Activated naive CD8-positive, alpha-beta T cell treated with anti-CD3 and anti-CD28 coated beads for 36 hours (primary cell): ENCODE measurements around the gene PARK7. TPM values are rescaled to one million over a fixed set of nuclear protein-coding genes. Genes with fewer than 3 reads are reported as not detected.

ENCODE experiments used
- DNase-seq: peaks from one replicate; pipeline ENCODE4 v3.0.0; 2021
- H3K27ac Mint-ChIP-seq: one replicate; pipeline ENCODE4 v1.8.0; 2022; ENCODE audit warnings: mild to moderate bottlenecking, moderate library complexity, mixed read lengths
- H3K27me3 Mint-ChIP-seq: one replicate; pipeline ENCODE4 v1.8.0; 2022; ENCODE audit warnings: mild to moderate bottlenecking, mixed read lengths
- H3K36me3 Mint-ChIP-seq: one replicate; pipeline ENCODE4 v1.8.0; 2021; ENCODE audit warnings: mild to moderate bottlenecking, mixed read lengths
- H3K4me1 Mint-ChIP-seq: one replicate; pipeline ENCODE4 v1.8.0; 2021; ENCODE audit warnings: mixed read lengths
- H3K4me3 Mint-ChIP-seq: one replicate; pipeline ENCODE4 v1.8.0; 2022; ENCODE audit warnings: mild to moderate bottlenecking, moderate library complexity, mixed read lengths
- H3K9me3 Mint-ChIP-seq: one replicate; pipeline ENCODE4 v1.8.0; 2022; ENCODE audit warnings: mixed read lengths
- total RNA-seq, 2 experiments: library from RNA; stranded (reverse); gene quantifications; one replicate each; pipeline ENCODE4 v1.2.3, GENCODE V29; 2021

PARK7 gene
- total RNA-seq, 2 experiments from 2014 or later, result 565 to 569 TPM

DNA sequence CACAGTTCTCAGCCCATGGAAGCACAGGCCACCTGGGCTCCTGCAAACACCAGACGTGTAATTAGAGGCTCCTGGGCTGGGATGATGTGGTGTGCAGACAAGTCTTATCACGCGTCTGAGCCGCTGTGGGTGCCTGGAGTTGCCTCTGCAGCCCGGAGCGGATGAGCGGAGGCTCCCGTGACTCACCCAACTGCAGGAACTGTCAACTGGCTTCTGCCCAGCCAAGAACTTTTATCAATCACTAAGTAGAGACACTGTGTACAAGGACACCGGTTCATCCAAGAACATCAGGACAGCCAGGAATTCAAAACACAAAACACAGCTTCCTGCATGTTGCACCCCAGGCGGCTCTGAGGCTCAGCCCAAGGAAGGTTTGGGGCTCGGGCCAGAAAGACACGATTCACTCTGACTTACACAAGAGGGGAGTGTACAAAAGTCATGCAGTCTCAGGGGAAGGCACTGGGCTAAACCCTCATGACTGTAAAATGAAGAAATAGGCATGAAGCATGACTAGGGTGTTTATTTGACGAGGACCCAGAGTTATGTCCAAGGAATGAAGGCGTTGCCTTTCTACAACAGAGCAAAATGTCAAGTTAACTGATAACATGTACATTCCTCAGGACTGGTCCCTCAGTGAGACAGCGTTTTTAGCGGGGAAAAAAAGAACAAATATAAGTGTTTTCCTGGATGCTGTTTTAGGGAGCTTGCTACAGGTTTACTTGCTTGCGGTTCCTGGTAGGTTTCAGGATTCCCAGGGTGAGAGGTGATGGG, 43.5 kb downstream of the PARK7 start:
- no peaks in the 10 kb centered on the region for H3K9me3 Mint-ChIP-seq
- H3K27ac Mint-ChIP-seq, result no peak overlapping the region
- H3K27me3 Mint-ChIP-seq, result no peaks in the 10 kb centered on the region
- peaks cover 11% of the 10 kb centered on the region for H3K36me3 Mint-ChIP-seq
- no peak for DNase-seq
- no peaks in the 10 kb centered on the region for H3K4me1 Mint-ChIP-seq
- no peak overlapping the region for H3K4me3 Mint-ChIP-seq

GRCh38 chr1:8006037-8006963, 44.8 kb downstream of the PARK7 start:
- H3K4me3 Mint-ChIP-seq, result no peak overlapping the region
- no peaks in the 10 kb centered on the region for H3K4me1 Mint-ChIP-seq
- no peaks in the 10 kb centered on the region for H3K27me3 Mint-ChIP-seq
- H3K36me3 Mint-ChIP-seq, result peaks cover 7% of the 10 kb centered on the region
- no peak overlapping the region for H3K27ac Mint-ChIP-seq
- H3K9me3 Mint-ChIP-seq, result no peaks in the 10 kb centered on the region
- DNase-seq, result no peak

DNA sequence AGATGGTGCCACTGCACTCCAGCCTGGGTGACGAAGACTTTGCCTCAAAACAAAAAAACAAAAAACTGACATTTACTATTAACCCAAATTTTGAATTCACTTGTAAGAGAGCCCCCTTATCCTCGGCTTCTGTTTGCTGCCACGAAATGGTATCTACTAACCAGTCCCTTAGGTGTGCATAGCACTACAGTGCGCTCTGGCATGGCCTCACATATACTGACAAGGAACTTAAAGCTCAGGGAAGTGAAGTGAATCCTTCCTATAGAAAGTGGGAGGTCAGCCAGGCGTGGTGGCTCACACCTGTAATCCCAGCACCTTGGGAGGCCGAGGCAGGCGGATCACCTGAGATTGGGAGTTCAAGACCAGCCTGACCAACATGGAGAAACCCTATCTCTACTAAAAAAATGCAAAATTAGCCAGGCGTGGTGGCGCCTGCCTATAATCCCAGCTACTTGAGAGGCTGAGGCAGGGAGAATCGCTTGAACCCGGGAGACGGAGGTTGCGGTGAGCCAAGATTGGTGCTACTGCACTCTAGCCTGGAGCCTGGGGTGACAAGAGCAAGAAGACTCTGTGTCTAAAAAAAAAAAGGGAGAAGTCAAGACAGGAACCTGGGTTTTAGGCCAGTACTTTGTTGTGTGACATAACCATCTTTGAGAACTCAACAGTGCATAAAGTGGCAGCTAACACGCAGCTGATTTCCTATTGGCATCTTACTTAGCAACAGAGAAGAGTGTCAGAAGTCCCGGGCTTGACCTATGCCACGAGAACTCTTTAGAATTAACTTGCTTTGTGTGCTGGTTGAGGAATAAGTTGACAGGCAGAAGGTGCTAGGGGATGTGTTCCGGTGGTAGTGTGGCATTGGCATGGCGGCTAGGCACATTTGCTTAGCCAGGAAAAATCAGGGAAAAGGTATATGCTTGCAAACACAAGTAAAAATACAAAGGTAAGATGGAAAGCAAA, 47.8 kb downstream of the PARK7 start:
- no peak overlapping the region for H3K4me3 Mint-ChIP-seq
- H3K36me3 Mint-ChIP-seq, result peaks cover 7% of the 10 kb centered on the region
- no peak for DNase-seq
- no peaks in the 10 kb centered on the region for H3K9me3 Mint-ChIP-seq
- no peak overlapping the region for H3K27ac Mint-ChIP-seq
- no peaks in the 10 kb centered on the region for H3K4me1 Mint-ChIP-seq
- no peaks in the 10 kb centered on the region for H3K27me3 Mint-ChIP-seq

DNA sequence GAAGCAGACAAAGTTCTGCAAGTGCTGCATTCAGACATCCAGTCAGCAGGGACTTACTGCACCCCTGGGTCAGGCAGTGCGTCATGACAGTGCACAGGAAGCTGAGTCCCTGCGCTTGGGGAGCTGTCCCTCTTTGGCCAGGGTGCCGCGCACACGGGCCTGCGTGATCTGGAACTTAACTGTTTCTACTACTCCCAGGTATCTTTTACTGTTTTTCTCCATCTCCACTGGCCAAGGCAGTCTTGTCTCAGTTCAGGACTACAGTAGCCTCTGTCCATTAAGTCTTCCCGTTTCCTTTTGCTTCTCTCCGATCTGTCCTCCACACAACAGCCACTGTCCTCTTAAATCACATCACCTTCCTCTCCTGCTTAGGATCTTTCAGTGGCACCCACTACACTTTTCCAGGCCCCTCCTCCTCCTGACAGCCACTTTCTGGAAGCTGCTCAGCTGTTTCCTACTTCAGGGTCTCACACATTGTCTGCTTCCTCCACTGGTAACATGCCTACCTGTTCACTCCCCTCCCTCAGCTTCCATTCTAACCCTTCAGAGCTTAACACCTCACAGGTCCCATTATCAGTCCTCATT, 48.7 kb downstream of the PARK7 start:
- Mint-ChIP-seq H3K27me3 (no peaks in the 10 kb centered on the region), H3K4me1 (peaks cover 1% of the 10 kb centered on the region), H3K36me3 (peaks cover 2% of the 10 kb centered on the region), H3K9me3 (no peaks in the 10 kb centered on the region), H3K4me3 (no peak overlapping the region), H3K27ac (no peak overlapping the region)
- DNase-seq, result no peak

DNA sequence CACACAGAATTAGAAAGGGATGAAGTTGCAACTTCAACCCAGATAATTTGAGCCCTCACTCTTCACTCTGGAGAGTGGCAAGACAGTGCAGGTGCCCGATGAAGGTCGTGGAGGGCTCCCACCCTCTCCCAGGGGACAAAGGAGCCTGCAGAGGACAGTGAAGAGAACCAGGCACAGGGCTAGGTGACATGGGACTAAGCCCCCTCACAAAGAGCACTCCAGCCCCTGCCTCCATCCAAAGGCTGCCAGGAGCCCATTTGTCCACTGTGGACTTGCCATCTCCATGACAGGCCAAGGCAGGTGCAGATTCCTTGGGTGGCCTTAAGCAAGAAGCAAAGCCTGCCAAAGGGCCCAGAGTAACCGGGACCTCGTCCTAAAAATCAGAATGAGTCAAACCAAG, 49.5 kb downstream of the PARK7 start:
- peaks cover 4% of the 10 kb centered on the region for H3K4me1 Mint-ChIP-seq
- H3K4me3 Mint-ChIP-seq, result no peak overlapping the region
- H3K27ac Mint-ChIP-seq, result no peak overlapping the region
- H3K9me3 Mint-ChIP-seq, result no peaks in the 10 kb centered on the region
- no peak for DNase-seq
- no peaks in the 10 kb centered on the region for H3K36me3 Mint-ChIP-seq
- H3K27me3 Mint-ChIP-seq, result no peaks in the 10 kb centered on the region

GRCh38 chr1:8011923-8012858, 50.7 kb downstream of the PARK7 start:
- Mint-ChIP-seq H3K4me1 (peaks cover 4% of the 10 kb centered on the region), H3K9me3 (no peaks in the 10 kb centered on the region), H3K27me3 (peaks cover 8% of the 10 kb centered on the region), H3K4me3 (no peak overlapping the region), H3K27ac (no peak overlapping the region), H3K36me3 (no peaks in the 10 kb centered on the region)
- no peak for DNase-seq

GRCh38 chr1:8012955-8013354, 51.4 kb downstream of the PARK7 start:
- H3K27me3 Mint-ChIP-seq, result peaks cover 8% of the 10 kb centered on the region
- no peak overlapping the region for H3K4me3 Mint-ChIP-seq
- peaks cover 4% of the 10 kb centered on the region for H3K4me1 Mint-ChIP-seq
- no peaks in the 10 kb centered on the region for H3K36me3 Mint-ChIP-seq
- no peaks in the 10 kb centered on the region for H3K9me3 Mint-ChIP-seq
- DNase-seq, result no peak
- no peak overlapping the region for H3K27ac Mint-ChIP-seq

- H3K27me3 Mint-ChIP-seq, result peaks cover 8% of the 10 kb centered on the region
- no peak overlapping the region for H3K27ac Mint-ChIP-seq
- H3K4me1 Mint-ChIP-seq, result peaks cover 4% of the 10 kb centered on the region
- H3K9me3 Mint-ChIP-seq, result no peaks in the 10 kb centered on the region
- H3K36me3 Mint-ChIP-seq, result no peaks in the 10 kb centered on the region
- no peak overlapping the region for H3K4me3 Mint-ChIP-seq
- DNase-seq, result no peak
Measured at GRCh38 chr1:8013399-8013798, 51.9 kb downstream of the PARK7 start.

DNA sequence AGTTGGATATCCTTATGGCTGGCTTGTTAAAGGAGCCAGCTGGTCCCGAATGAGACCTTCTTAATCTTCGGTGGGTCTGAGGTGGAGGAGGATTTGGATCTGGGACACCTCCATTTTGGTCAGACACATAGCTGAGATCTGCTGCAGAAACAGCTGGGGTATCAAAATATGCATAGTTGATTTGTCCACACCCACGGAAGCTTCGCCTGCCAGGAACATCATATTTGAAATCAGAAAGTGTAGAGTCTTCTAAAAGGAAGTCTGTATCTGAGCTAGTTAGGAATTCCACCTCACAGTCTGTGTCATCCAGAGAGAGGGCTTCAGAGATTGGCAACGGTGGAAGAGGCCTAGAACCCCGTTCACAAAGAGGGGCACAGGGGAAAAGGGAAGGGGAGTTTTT, 52.3 kb downstream of the PARK7 start:
- H3K27me3 Mint-ChIP-seq, result peaks cover 10% of the 10 kb centered on the region
- no peak overlapping the region for H3K4me3 Mint-ChIP-seq
- no peaks in the 10 kb centered on the region for H3K9me3 Mint-ChIP-seq
- no peak for DNase-seq
- H3K4me1 Mint-ChIP-seq, result peaks cover 4% of the 10 kb centered on the region
- H3K27ac Mint-ChIP-seq, result no peak overlapping the region
- no peaks in the 10 kb centered on the region for H3K36me3 Mint-ChIP-seq

- no peak overlapping the region for H3K4me3 Mint-ChIP-seq
- no peak overlapping the region for H3K27ac Mint-ChIP-seq
- H3K9me3 Mint-ChIP-seq, result no peaks in the 10 kb centered on the region
- H3K27me3 Mint-ChIP-seq, result peaks cover 17% of the 10 kb centered on the region
- H3K4me1 Mint-ChIP-seq, result peaks cover 4% of the 10 kb centered on the region
- DNase-seq, result no peak
- no peaks in the 10 kb centered on the region for H3K36me3 Mint-ChIP-seq
Measured at GRCh38 chr1:8014381-8014988, 53.0 kb downstream of the PARK7 start.

- peak; percentile 11 for DNase-seq
- Mint-ChIP-seq H3K9me3 (no peaks in the 10 kb centered on the region), H3K27ac (no peak overlapping the region), H3K36me3 (no peaks in the 10 kb centered on the region), H3K27me3 (peaks cover 17% of the 10 kb centered on the region), H3K4me1 (peaks cover 7% of the 10 kb centered on the region), H3K4me3 (no peak overlapping the region)
Measured at GRCh38 chr1:8015036-8015808, 53.7 kb downstream of the PARK7 start.

GRCh38 chr1:8015809-8016165, 54.3 kb downstream of the PARK7 start:
- Mint-ChIP-seq H3K9me3 (no peaks in the 10 kb centered on the region), H3K27me3 (peaks cover 17% of the 10 kb centered on the region), H3K4me3 (no peak overlapping the region), H3K27ac (no peak overlapping the region), H3K4me1 (peaks cover 7% of the 10 kb centered on the region), H3K36me3 (no peaks in the 10 kb centered on the region)
- no peak for DNase-seq
